HCT116 (cell line): ENCODE measurements around the gene CFAP46. TPM values are rescaled to one million over a fixed set of nuclear protein-coding genes. Genes with fewer than 3 reads are reported as not detected.
A peak's percentile ranks its signal among the peaks of the same experiment; 100 is the strongest.

Experiments
- ATAC-seq: fragments of 200-7000 bp; cut with Tn5 transposase; 2 replicates; pipeline ENCODE4 v1.9.1; 2020; ENCODE audit warnings: mild to moderate bottlenecking, moderate library complexity
- BruUV-seq: library from RNA; stranded (reverse); fragments of 400-500 nt; replicated peaks from 2 replicates; lab custom pipeline; 2021; lab: Mats Ljungman, UMichigan
- CTCF ChIA-PET: fragments of 300-600 bp; sonication (Branson Sonifier 250); formaldehyde crosslinking; loops from one replicate; lab custom pipeline; 2021; ENCODE audit warnings: antibody characterized with exemption; lab: Charles Lee
- POLR2A ChIA-PET: fragments of 300-600, 350-600 bp; sonication (Branson Sonifier 250); formaldehyde crosslinking; loops from one replicate; lab custom pipeline; 2021; ENCODE audit warnings: antibody characterized with exemption; lab: Charles Lee
- RAD21 ChIA-PET, 2 experiments: fragments of 300-600 bp; sonication (Branson Sonifier 250); formaldehyde crosslinking; loops; one replicate each; lab custom pipeline; 2023; ENCODE audit warnings: low total read pairs in 2 of 2; ENCODE audit not compliant: uncharacterized antibody in 2 of 2, unreplicated experiment in 2 of 2, low non-redundant PET in 1 of 2; lab: Charles Lee
- DNase-seq: peaks from one replicate; pipeline ENCODE4 v3.0.0-alpha.2; 2010; ENCODE audit warnings: low read depth, low spot score
- H2AFZ ChIP-seq: fragments of 200-600 bp; shearing (Covaris generic), sonication (generic); 2 replicates; pipeline ENCODE4 v1.6.1; 2017; ENCODE audit warnings: low read depth, mixed run types, mixed read lengths, antibody characterized with exemption, low read length; ENCODE audit not compliant: poor library complexity, severe bottlenecking
- H3K27ac ChIP-seq: 2 replicates; pipeline ENCODE4 v1.5.1; 2012; ENCODE audit warnings: low read depth, low read length
- H3K27me3 ChIP-seq: fragments of 200-600 bp; sonication (generic); 2 replicates; pipeline ENCODE4 v1.6.1; 2016; ENCODE audit warnings: mixed run types, low read length, mixed read lengths; ENCODE audit not compliant: insufficient read depth
- H3K36me3 ChIP-seq, 2 experiments: fragments of 200-500 bp in 1 of 2; fragments of 200-600 bp in 1 of 2; sonication (Bioruptor generic) in 1 of 2; sonication (generic) in 1 of 2; 2 replicates each; pipeline versions ENCODE4 v1.5.1 to v1.6.1; 2014 to 2016; ENCODE audit warnings: low read length in 2 of 2, inconsistent platforms in 1 of 2, mixed read lengths in 1 of 2, mixed run types in 1 of 2; ENCODE audit not compliant: insufficient read depth in 2 of 2, control insufficient read depth in 1 of 2
- H3K4me1 ChIP-seq, 2 experiments: fragments of 200-600 bp in 1 of 2; sonication (generic) in 1 of 2; 2 replicates each; pipeline versions ENCODE4 v1.5.1 to v1.6.1; 2012 to 2017; ENCODE audit warnings: low read length in 2 of 2, inconsistent platforms in 1 of 2, mild to moderate bottlenecking in 1 of 2, mixed read lengths in 1 of 2, mixed run types in 1 of 2, moderate library complexity in 1 of 2; ENCODE audit not compliant: insufficient read depth in 2 of 2, control insufficient read depth in 1 of 2
- H3K4me2 ChIP-seq: fragments of 200-600 bp; sonication (generic); 2 replicates; pipeline ENCODE4 v1.6.1; 2017; ENCODE audit warnings: mixed run types, low read length, mixed read lengths
- H3K4me3 ChIP-seq, 2 experiments: fragments of 200-600 bp in 1 of 2; sonication (generic) in 1 of 2; replicated peaks in 1 of 2; 2 replicates each; pipeline ENCODE4 v1.5.1; 2011 to 2016; ENCODE audit warnings: low read length in 2 of 2, control low read depth in 1 of 2, low read depth in 1 of 2, mild to moderate bottlenecking in 1 of 2, mixed read lengths in 1 of 2, mixed run types in 1 of 2
- H3K79me2 ChIP-seq: fragments of 200-600 bp; sonication (generic); 2 replicates; pipeline ENCODE4 v1.6.1; 2017; ENCODE audit warnings: mild to moderate bottlenecking, mixed run types, low read length, moderate library complexity, mixed read lengths; ENCODE audit not compliant: insufficient read depth
- H3K9ac ChIP-seq: fragments of 200-600 bp; sonication (generic); 2 replicates; pipeline ENCODE4 v1.6.1; 2016; ENCODE audit warnings: low read length, mixed read lengths
- H3K9me2 ChIP-seq: fragments of 200-600 bp; sonication (generic), shearing (Covaris generic); 2 replicates; pipeline ENCODE4 v1.6.1; 2017; ENCODE audit warnings: mixed run types, mild to moderate bottlenecking, moderate library complexity; ENCODE audit not compliant: insufficient read depth
- H3K9me3 ChIP-seq, 2 experiments: fragments of 200-500 bp in 1 of 2; fragments of 200-600 bp in 1 of 2; sonication (Bioruptor generic) in 1 of 2; sonication (generic) in 1 of 2; 2 replicates each; pipeline ENCODE4 v1.6.1; 2014 to 2017; ENCODE audit warnings: low read length in 2 of 2, mixed read lengths in 2 of 2, inconsistent platforms in 1 of 2, low read depth in 1 of 2, mild to moderate bottlenecking in 1 of 2, mixed run types in 1 of 2, moderate library complexity in 1 of 2; ENCODE audit not compliant: control insufficient read depth in 1 of 2, insufficient read depth in 1 of 2
- H4K20me1 ChIP-seq: fragments of 200-600 bp; sonication (generic), shearing (Covaris generic); 2 replicates; pipeline ENCODE4 v1.6.1; 2017; ENCODE audit warnings: mixed run types, mild to moderate bottlenecking, moderate library complexity; ENCODE audit not compliant: insufficient read depth
- CEBPB ChIP-seq: IDR thresholded peaks from 2 replicates; pipeline ENCODE4 v1.6.1; 2012; ENCODE audit warnings: low read depth
- ELF1 ChIP-seq: IDR thresholded peaks from 2 replicates; pipeline ENCODE4 v1.6.1; 2012; ENCODE audit warnings: low read depth, borderline replicate concordance
- EZH2 ChIP-seq: fragments of 200-600 bp; sonication (generic); IDR thresholded peaks from 2 replicates; pipeline ENCODE4 v1.6.1; 2017; ENCODE audit warnings: antibody characterized with exemption, mixed run types
- RAD21 ChIP-seq: IDR thresholded peaks from 2 replicates; pipeline ENCODE4 v1.6.1; 2012; ENCODE audit warnings: low read depth, mild to moderate bottlenecking
- REST ChIP-seq: IDR thresholded peaks from 2 replicates; pipeline ENCODE4 v1.6.1; 2012; ENCODE audit warnings: low read depth
- SIN3A ChIP-seq: IDR thresholded peaks from 2 replicates; pipeline ENCODE4 v1.6.1; 2012; ENCODE audit warnings: low read depth
- ZFX ChIP-seq: fragments of 450-650 bp; IDR thresholded peaks from 2 replicates; pipeline ENCODE4 v1.6.1; 2017
- ZNF274 ChIP-seq: fragments of 200-500 bp; sonication (Bioruptor generic); IDR thresholded peaks from 2 replicates; pipeline ENCODE4 v1.6.1; 2014; ENCODE audit warnings: mild to moderate bottlenecking, low read depth, low read length, inconsistent platforms
- intact Hi-C: fragments of 100-400 bp; cut with micrococcal nuclease; formaldehyde crosslinking; loops from 2 replicates; pipeline ENCODE4 v1.10.0; 2022
- total RNA-seq: library from RNA; stranded (reverse); gene quantifications from one replicate; pipeline ENCODE4 v1.2.1, GENCODE V29; 2021; ENCODE audit not compliant: unreplicated experiment
- TF ChIP-seq, protein P1 (sequence below), 3 experiments: fragments of 200-600 bp in 1 of 3; sonication (generic) in 1 of 3; IDR thresholded peaks in 2 of 3; conservative IDR thresholded peaks in 1 of 3; 2 replicates each; pipeline ENCODE4 v1.5.1; 2012 to 2017; ENCODE audit warnings: low read depth in 2 of 3, low read length in 2 of 3, antibody characterized with exemption in 1 of 3, borderline replicate concordance in 1 of 3, control low read depth in 1 of 3, mild to moderate bottlenecking in 1 of 3, mixed read lengths in 1 of 3, mixed run types in 1 of 3, moderate library complexity in 1 of 3; ENCODE audit not compliant: insufficient read depth in 1 of 3

The CFAP46 gene
- total RNA-seq, 1 experiment from 2014 or later, result 1.4 TPM

DNA sequence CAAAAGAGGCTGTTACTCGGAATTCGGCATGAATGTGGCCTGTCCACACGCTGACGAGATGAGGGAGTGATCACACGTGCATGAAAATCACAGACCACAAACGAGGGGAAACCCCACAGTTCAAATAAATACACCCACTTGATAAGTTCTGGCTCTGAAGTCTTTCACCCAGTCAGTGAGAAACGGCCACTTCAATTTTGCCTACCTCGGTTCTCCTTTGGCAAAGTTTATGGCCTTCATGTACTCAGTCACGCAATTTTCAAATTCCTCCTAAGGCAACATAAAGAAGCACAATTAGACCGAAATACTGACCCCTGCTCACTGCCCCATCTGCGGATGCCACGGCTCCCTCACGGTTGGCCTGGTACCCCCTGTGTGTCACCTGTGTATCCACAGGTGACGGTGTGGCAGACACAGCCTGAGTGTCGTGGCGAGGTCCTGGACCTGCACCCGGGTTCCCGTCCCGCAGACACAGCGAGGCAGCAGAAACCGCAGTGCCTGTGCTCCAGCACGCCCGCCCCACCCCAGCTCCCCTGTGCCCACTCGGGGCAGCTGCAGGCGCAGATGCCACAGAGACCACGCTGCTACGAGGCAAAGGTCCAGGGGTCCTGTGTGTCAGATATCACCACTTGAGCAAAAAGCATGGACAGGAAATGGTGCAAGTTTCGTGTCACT lies 1.4 kb downstream of the CFAP46 start:
- Histone ChIP-seq H3K9me2 (no peaks in the 10 kb centered on the region), H3K4me2 (no peak overlapping the region), H3K9ac (no peak overlapping the region), H3K4me1 (peaks cover 0 to 7% of the 10 kb centered on the region in 2 experiments; a peak in 1 of 4 replicates), H3K9me3 (no peaks in the 10 kb centered on the region), H3K79me2 (no peaks in the 10 kb centered on the region), H4K20me1 (no peaks in the 10 kb centered on the region), H3K27ac (no peak overlapping the region), H2AFZ (no peak overlapping the region), H3K36me3 (no peaks in the 10 kb centered on the region), H3K27me3 (no peaks in the 10 kb centered on the region), H3K4me3 (no peak overlapping the region)
- ChIA-PET POLR2A (no interaction called here), CTCF (no interaction called here), RAD21 (no interaction called here)
- no peak for TF ChIP-seq EZH2
- BruUV-seq, result TSS peak; percentile 40
- intact Hi-C loops, result loop anchor here (5.0 kb wide), 1 partner anchor 316 kb away; no protein-coding TSS in a partner anchor
- no peak for DNase-seq
- ATAC-seq, result no peak

DNA sequence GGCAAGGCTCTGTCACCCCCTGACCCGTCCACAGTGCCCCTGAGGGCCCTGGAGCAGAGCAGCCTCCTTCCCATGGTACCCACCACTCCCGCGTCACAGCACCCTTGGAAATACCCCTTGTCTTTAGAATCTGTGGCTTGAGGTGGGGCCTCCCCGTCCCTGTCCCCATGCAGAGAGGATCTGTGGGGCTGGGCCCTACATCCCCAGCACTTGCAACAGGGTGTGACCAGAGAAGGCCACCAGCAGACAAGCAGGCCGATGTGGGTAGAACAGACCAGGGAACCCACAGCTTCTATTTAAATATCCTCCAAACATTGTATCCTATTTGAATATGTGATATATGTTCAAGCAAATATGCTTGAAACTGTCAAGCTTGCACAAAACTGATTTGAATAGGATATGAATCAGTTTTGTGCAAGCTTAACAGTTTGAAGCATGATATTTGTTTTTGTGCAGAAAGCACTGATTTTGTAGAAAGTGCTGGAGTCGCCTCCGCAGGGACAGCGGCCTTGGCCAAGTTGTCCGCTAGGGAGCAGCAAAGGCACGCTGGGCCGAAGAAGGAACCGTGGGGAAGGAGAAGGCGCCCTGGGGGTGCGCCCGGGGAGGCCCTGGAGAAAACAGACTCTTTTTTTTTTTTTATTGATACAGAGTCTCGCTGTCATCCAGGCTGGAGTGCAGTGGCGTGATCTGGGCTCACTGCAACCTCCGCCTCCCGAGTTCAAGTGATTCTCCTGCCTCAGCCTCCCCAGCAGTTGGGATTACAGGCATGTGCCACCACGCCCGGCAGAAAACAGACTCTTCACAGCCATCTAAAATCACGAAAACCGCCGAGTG lies 2.2 kb downstream of the CFAP46 start:
- no peaks in the 10 kb centered on the region for H3K27me3 ChIP-seq

More for the DNA sequence above, 2.2 kb downstream of the CFAP46 start:
- Histone ChIP-seq H3K79me2 (no peaks in the 10 kb centered on the region), H3K4me1 (peaks cover 0 to 7% of the 10 kb centered on the region in 2 experiments; a peak in 1 of 4 replicates), H2AFZ (no peak overlapping the region), H4K20me1 (no peaks in the 10 kb centered on the region), H3K9me2 (no peaks in the 10 kb centered on the region), H3K9me3 (no peaks in the 10 kb centered on the region), H3K4me2 (no peak overlapping the region), H3K4me3 (no peak overlapping the region), H3K9ac (no peak overlapping the region), H3K27ac (no peak overlapping the region), H3K36me3 (no peaks in the 10 kb centered on the region)
- TF ChIP-seq CEBPB, result no peak
- no peak for TF ChIP-seq SIN3A
- TF ChIP-seq, protein P1, sequence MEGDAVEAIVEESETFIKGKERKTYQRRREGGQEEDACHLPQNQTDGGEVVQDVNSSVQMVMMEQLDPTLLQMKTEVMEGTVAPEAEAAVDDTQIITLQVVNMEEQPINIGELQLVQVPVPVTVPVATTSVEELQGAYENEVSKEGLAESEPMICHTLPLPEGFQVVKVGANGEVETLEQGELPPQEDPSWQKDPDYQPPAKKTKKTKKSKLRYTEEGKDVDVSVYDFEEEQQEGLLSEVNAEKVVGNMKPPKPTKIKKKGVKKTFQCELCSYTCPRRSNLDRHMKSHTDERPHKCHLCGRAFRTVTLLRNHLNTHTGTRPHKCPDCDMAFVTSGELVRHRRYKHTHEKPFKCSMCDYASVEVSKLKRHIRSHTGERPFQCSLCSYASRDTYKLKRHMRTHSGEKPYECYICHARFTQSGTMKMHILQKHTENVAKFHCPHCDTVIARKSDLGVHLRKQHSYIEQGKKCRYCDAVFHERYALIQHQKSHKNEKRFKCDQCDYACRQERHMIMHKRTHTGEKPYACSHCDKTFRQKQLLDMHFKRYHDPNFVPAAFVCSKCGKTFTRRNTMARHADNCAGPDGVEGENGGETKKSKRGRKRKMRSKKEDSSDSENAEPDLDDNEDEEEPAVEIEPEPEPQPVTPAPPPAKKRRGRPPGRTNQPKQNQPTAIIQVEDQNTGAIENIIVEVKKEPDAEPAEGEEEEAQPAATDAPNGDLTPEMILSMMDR (IDR thresholded peaks at IDR 0.05 in 2 of 3, conservative IDR thresholded peaks at IDR 0.05 in 1 of 3; ENCODE audit: borderline replicate concordance in 1 of 3, insufficient read depth in 1 of 3, low read depth in 2 of 3, low read length in 2 of 3), result peak; percentile 13 to 57 (median 38); a peak in 4 of 6 replicates
- TF ChIP-seq ZFX, result no peak
- no peak for TF ChIP-seq ZNF274
- peak; percentile 60 for TF ChIP-seq RAD21
- TF ChIP-seq EZH2, result no peak
- TF ChIP-seq ELF1, result no peak
- no peak for TF ChIP-seq REST
- ChIA-PET RAD21 (no interaction called here), POLR2A (no interaction called here), CTCF (no interaction called here)
- BruUV-seq, result no TSS peak
- ATAC-seq, result 0 out of 2 replicates have a peak, but pooled peaks have one; percentile 47
- no peak for DNase-seq
- intact Hi-C loops, result loop anchor here (5.0 kb wide), 1 partner anchor 317 kb away; no protein-coding TSS in a partner anchor
